GM21526 (cell line): ENCODE results near the gene LMX1B.
"Not testable (repeated sequence)": the region's sequence is repeated elsewhere in the genome, so short reads cannot be mapped to it uniquely, and the experiment has no call there.

ENCODE experiments used
- ATAC-seq: cut with Tn5 transposase; IDR thresholded peaks from one replicate; pipeline ENCODE4 v1.9.1; 2021; ENCODE audit warnings: moderate library complexity; ENCODE audit not compliant: unreplicated experiment, low FRiP score

LMX1B gene

DNA sequence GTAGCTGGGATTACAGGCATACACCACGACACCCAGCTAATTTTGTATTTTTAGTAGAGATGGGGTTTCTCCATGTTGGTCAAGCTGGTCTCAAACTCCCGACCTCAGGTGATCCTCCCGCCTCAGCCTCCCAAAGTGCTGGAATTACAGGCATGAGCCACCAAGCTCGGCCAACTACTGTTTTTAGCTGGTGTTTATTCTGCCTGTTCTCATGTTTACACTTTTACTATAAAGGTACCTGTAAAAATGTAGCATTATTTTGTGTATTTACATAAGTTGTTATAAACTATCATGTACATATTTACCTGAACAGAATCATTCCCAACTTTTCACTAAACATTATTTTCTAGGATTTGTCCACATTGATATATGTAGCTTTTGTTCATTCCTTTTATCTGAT is 111.8 kb downstream of the LMX1B start:
- not testable (repeated sequence) for ATAC-seq

DNA sequence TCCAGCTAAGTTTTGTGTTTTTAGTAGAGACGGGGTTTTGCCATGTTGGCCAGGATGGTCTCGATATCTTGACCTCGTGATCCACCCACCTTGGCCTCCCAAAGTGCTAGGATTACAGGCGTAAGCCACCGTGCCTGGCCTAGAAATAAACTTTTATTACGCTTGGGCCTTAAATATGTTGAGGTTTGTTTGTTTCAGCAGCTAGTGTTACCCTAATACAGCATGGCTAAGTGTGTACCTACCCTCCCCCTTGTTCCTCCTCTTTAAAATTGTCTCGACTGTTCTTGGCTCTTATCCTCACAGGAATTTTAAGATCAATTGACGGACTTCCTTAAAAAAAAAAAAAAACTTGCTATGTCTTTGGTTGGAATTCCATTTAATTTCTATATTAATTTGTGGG is 114.5 kb downstream of the LMX1B start:
- ATAC-seq: not testable (repeated sequence)

DNA sequence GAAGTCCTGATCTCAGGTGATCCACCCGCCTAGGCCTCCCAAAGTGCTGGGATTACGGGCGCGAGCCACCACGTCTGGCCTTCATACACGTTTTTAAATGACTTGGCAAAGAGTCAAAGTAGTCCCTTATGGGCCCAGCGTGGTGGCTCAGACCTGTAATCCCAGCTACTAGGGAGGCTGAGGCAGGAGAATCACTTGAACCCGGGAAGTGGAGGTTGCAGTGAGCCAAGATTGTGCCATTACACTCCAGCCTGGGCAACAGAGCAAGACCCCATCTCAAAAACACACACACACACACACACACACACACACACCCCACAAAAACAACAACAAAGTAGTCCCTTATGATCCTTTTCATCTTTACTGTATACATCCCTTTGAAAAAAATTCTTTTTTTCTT is 116.9 kb downstream of the LMX1B start:
- not testable (repeated sequence) for ATAC-seq

DNA sequence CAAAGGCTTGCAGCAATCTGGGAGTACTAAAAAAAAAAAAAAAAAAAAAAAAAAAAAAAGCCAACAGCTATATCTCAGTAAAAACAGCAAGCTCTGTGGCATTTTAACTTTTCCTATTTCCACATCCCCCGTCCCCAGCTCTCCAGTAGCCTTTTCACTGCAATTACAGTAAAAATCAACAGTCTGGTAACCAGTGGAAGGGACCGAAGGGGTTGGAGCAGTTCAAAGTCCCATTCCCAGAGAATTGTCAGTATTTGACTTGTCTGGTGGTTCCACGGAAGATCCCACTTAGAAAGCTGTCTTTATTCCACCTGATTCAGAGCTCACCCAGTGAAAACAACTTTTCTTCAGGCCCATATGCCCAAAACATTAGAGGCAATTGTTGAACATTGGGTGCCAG is 119.3 kb downstream of the LMX1B start:
- no peak for ATAC-seq

DNA sequence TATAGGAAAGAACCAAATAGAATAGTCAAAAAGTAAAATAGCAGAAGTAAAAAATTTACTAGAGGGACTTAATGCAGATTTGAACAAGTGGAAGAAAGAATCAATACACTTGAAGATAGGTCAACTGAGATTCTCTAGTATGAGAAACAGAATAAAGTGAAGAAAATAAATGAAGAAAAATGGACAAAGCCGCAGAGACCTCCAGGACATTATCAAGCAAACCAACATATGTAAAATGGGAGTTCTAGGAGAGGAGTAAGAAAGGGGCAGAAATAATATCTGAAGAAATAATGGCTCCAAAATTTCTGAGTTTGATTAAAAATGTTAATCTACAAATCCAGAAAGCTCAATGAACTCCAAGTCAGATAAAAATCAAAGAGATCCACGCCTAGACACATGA is 121.1 kb downstream of the LMX1B start:
- no peak for ATAC-seq

DNA sequence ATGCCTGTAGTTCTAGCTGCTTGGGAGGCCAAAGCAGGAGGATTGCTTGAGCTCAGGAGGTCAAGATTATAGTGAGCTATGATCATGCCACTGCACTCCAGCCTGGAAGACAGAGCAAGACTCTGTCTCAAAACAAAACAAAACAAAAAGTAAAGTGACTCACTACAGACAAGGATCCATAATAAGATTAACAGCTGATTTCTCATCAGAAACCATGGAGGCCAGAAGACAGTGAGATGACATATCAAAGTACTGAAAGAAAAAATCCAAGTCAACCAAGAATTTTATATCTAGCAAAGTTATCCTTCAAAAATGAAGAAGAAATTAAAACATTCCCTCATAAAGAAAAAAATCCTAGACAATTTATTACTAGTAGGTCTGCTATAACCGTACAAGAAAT is 121.8 kb downstream of the LMX1B start:
- ATAC-seq: no peak

DNA sequence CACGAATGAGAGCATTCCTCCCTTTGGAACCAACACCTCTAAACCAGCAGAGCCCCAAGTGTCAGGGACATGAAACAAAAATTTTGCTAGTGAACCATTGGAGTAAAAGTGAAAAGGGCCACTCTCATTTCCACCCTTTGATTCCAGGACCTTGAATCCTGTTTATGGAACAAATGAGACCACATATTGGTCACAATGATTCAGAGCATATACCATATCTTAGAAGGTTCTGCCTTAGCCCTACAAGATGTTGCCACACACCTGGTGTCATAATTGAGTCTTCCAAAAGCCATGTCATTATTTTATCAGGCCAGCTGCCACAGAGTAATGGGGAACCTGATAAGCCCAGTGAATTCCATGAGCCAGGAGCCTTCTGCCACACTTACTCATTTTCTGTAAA is 124.8 kb downstream of the LMX1B start:
- no peak for ATAC-seq

DNA sequence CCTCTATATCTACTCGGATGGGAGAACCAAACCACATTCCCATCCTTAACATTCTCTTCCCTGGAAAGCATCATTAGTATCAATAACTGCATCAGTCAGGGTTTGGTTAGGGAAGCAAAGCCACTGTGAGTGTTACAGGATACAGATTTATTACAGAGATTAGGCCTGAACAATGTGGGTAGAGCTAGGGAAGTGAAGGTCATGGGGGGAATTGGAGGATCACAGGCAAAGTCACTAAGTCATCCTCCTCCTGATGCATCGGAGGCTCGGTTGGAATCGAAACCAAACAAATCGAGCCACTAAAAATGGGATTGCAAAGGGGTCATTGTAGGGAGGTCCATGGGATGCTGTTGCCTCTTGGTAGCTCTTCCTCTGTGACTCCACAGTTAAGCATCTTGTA is 129.3 kb downstream of the LMX1B start:
- ATAC-seq: no peak

DNA sequence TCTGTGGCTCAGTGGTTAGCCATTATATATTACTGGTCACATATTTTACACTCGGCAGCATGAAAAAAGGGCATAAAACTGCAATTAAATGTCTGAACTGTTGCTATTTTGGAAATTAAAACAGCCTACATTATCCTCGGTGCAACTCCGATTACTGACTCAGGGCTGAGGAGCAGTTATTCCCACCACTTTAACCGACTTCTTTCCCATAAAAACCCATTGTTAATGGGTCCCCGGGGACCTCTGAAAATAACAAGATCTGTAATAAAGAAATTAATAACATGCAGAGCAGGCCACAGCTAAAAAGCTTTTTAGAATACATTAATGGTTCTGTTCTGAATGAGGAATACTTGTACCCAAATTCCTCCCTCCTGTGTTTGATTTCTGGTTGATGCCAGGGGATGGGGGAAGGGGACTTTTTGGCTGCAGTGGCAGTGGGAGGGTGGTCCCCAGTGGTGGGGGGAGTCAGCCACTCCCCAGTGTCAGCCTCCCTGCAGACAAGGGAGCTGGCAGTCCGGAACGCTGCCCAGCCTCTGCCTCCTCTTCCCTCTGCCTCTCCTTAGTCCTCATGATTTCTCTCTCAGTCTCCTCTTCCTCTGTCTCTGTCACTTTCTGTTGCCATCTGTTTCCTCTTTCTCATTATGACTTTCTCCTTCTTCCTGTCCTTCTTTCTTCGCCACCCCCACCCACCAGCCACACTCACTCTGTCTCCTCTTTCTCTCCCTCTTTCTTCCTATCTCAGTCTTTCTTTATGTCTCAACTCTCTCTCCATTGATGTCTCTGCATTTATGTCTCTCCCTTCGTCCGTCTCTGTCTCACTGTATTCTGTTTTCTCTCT is 132.1 kb downstream of the LMX1B start:
- no peak for ATAC-seq
